DMS53 (cell line): ENCODE data around the gene SMARCC2.
"Not testable (repeated sequence)": the region's sequence is repeated elsewhere in the genome, so short reads cannot be mapped to it uniquely, and the experiment has no call there.

Source experiments
- DNase-seq: peaks from one replicate; lab custom pipeline; 2025; lab: John Stamatoyannopoulos, UW

Gene SMARCC2

GRCh38 chr12:56208006-56208405 lies 18.7 kb upstream of the SMARCC2 start:
- DNase-seq: no peak

- peak; percentile 73 for DNase-seq
These were observed 17.3 kb upstream of the SMARCC2 start for GRCh38 chr12:56206452-56207166.

- peak; percentile 15 for DNase-seq
These were observed 16.2 kb upstream of the SMARCC2 start for GRCh38 chr12:56205445-56205844.

- DNase-seq: no peak
These were observed 15.0 kb upstream of the SMARCC2 start for GRCh38 chr12:56204275-56204674.

- DNase-seq: no peak
These were observed 13.6 kb upstream of the SMARCC2 start for GRCh38 chr12:56202838-56203237.

GRCh38 chr12:56202366-56202765 lies 13.1 kb upstream of the SMARCC2 start:
- DNase-seq: no peak

GRCh38 chr12:56198836-56199235 lies 9.6 kb upstream of the SMARCC2 start:
- DNase-seq: no peak

- no peak for DNase-seq
These were observed 8.8 kb upstream of the SMARCC2 start for GRCh38 chr12:56197921-56198635.

GRCh38 chr12:56196818-56197550 lies 7.7 kb upstream of the SMARCC2 start:
- DNase-seq: not testable (repeated sequence)

- DNase-seq: peak; percentile 94
These were observed 3.8 kb upstream of the SMARCC2 start for GRCh38 chr12:56193025-56193578.

GRCh38 chr12:56192582-56192981 lies 3.3 kb upstream of the SMARCC2 start:
- no peak for DNase-seq

GRCh38 chr12:56190695-56191155 lies 1.4 kb upstream of the SMARCC2 start:
- DNase-seq: peak; percentile 59

GRCh38 chr12:56189918-56190694 lies 823 bp upstream of the SMARCC2 start:
- peak; percentile 92 for DNase-seq

- peak; percentile 50 for DNase-seq
These were observed 545 bp downstream of the SMARCC2 start for GRCh38 chr12:56188778-56189098.

- DNase-seq: no peak
These were observed 1.0 kb downstream of the SMARCC2 start for GRCh38 chr12:56188131-56188777.

- no peak for DNase-seq
These were observed 2.3 kb downstream of the SMARCC2 start for GRCh38 chr12:56186957-56187356.

GRCh38 chr12:56178347-56178746 lies 10.9 kb downstream of the SMARCC2 start:
- DNase-seq: no peak

GRCh38 chr12:56172839-56173238 lies 16.4 kb downstream of the SMARCC2 start:
- no peak for DNase-seq

GRCh38 chr12:56169229-56169759 lies 20.0 kb downstream of the SMARCC2 start:
- no peak for DNase-seq

GRCh38 chr12:56165369-56165768 lies 23.9 kb downstream of the SMARCC2 start:
- DNase-seq: no peak

- DNase-seq: no peak
These were observed 24.9 kb downstream of the SMARCC2 start for GRCh38 chr12:56164345-56164729.
